Fibroblast of the aortic adventitia (primary cell): ENCODE data around the gene EEFSEC. TPM values are rescaled to one million over a fixed set of nuclear protein-coding genes. Genes with fewer than 3 reads are reported as not detected.

Experiments
- DNase-seq: peaks from one replicate; pipeline ENCODE4 v3.0.0-alpha.2; 2010; ENCODE audit warnings: low read depth
- H3K4me3 ChIP-seq: 2 replicates; pipeline ENCODE4 v1.5.1; 2011; ENCODE audit warnings: low read depth, mild to moderate bottlenecking, control low read depth, low read length, moderate library complexity
- CTCF ChIP-seq: IDR thresholded peaks from 2 replicates; pipeline ENCODE4 v1.5.1; 2011; ENCODE audit warnings: mild to moderate bottlenecking, low read length, control low read depth, inconsistent platforms; ENCODE audit not compliant: insufficient read depth
- total RNA-seq: library from RNA; depleted of rRNA; stranded (reverse); fragments of >200 nt; gene quantifications from 2 replicates; pipeline ENCODE4 v1.2.3, GENCODE V29; 2012; ENCODE audit warnings: low replicate concordance

The EEFSEC gene
- total RNA-seq, 1 donor, result 8.1 TPM

- H3K4me3 ChIP-seq, result no peak overlapping the region
- DNase-seq, result peak; percentile 46
- TF ChIP-seq CTCF, result no peak
Observed at GRCh38 chr3:128383316-128384235, 230.3 kb downstream of the EEFSEC start.

- no peak for TF ChIP-seq CTCF
- peak; percentile 91 for DNase-seq
Observed at GRCh38 chr3:128385080-128385832, 232.0 kb downstream of the EEFSEC start.

GRCh38 chr3:128388932-128389331 lies 235.7 kb downstream of the EEFSEC start:
- no peak for DNase-seq
- no peak overlapping the region for H3K4me3 ChIP-seq
- TF ChIP-seq CTCF, result no peak

More at GRCh38 chr3:128385080-128385832, 232.0 kb downstream of the EEFSEC start:
- H3K4me3 ChIP-seq, result no peak overlapping the region

DNA sequence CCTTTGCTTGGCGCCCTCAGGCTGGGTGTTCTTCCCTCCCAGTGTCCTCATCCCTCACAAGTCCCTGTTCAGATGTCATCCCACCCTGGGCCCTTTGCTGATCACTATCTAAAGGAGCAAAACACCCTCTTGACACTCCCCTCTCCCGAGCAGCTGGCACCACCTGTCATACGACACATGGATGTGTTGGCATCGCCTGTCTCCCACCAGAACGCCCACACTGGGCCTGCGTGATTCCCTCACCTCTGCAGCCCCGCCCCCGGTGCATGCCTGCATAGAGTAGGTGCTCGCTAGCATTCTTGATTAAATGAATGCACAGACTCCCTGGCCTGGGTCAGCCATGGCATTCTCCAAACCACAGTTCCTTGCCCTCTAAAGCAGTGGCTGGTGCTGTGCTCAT lies 237.6 kb downstream of the EEFSEC start:
- TF ChIP-seq CTCF, result no peak
- DNase-seq, result no peak
- H3K4me3 ChIP-seq, result no peak overlapping the region

GRCh38 chr3:128392021-128392420 lies 238.7 kb downstream of the EEFSEC start:
- no peak for DNase-seq
- TF ChIP-seq CTCF, result no peak

GRCh38 chr3:128392818-128393544 lies 239.7 kb downstream of the EEFSEC start:
- TF ChIP-seq CTCF, result no peak
- no peak overlapping the region for H3K4me3 ChIP-seq
- no peak for DNase-seq

More at GRCh38 chr3:128392021-128392420, 238.7 kb downstream of the EEFSEC start:
- H3K4me3 ChIP-seq, result no peak overlapping the region
